HepG2 (cell line): ENCODE data around the gene VAMP5. TPM values are rescaled to one million over a fixed set of nuclear protein-coding genes. Genes with fewer than 3 reads are reported as not detected.

Experiments
- CBX1 ChIP-seq: IDR thresholded peaks from one replicate; pipeline ENCODE4 v1.6.1; 2016; ENCODE audit warnings: antibody characterized with exemption, low read depth
- FOSL1 ChIP-seq: sonication (generic); formaldehyde crosslinking; IDR thresholded peaks from 2 replicates; pipeline ENCODE4 v1.9.0; 2021; ENCODE audit warnings: missing genetic modification reagents, borderline replicate concordance
- FOXA1 ChIP-seq, 2 experiments: fragments of 450-650 bp in 1 of 2; sonication (generic) in 1 of 2; formaldehyde crosslinking in 1 of 2; IDR thresholded peaks; 2 replicates each; pipeline versions ENCODE4 v1.4.0 to v1.6.1; 2016 to 2020; ENCODE audit warnings: missing genetic modification reagents in 1 of 2
- GABPB1 ChIP-seq: IDR thresholded peaks from 2 replicates; pipeline ENCODE4 v1.6.1; 2016; ENCODE audit warnings: mild to moderate bottlenecking, missing genetic modification reagents, moderate library complexity, missing compliant biosample characterization
- ISX ChIP-seq: sonication (generic); formaldehyde crosslinking; conservative IDR thresholded peaks from 2 replicates; pipeline ENCODE4 v1.5.0; 2020; ENCODE audit warnings: missing genetic modification reagents
- KDM1A ChIP-seq: IDR thresholded peaks from 2 replicates; pipeline ENCODE4 v1.6.1; 2016; ENCODE audit warnings: missing compliant biosample characterization
- KDM2A ChIP-seq: sonication (generic); formaldehyde crosslinking; IDR thresholded peaks from 2 replicates; pipeline ENCODE4 v1.4.0; 2020; ENCODE audit warnings: low read depth, missing genetic modification reagents, borderline replicate concordance
- MAFK ChIP-seq, 2 experiments: IDR thresholded peaks in 1 of 2; conservative IDR thresholded peaks in 1 of 2; 2 replicates each; pipeline ENCODE4 v1.6.1; 2011; ENCODE audit warnings: improper control_type of control experiment in 2 of 2, low read length in 2 of 2
- MXD4 ChIP-seq: IDR thresholded peaks from 2 replicates; pipeline ENCODE4 v1.6.1; 2016; ENCODE audit warnings: mild to moderate bottlenecking, missing biosample characterization, missing genetic modification reagents
- NONO ChIP-seq, 2 experiments: fragments of 450-650 bp in 1 of 2; sonication (generic) in 1 of 2; formaldehyde crosslinking in 1 of 2; IDR thresholded peaks in 1 of 2; conservative IDR thresholded peaks in 1 of 2; 2 replicates each; pipeline versions ENCODE4 v1.6.1 to v1.8.0; 2017 to 2022; ENCODE audit warnings: mild to moderate bottlenecking in 1 of 2, missing genetic modification reagents in 1 of 2, moderate library complexity in 1 of 2
- POGZ ChIP-seq: sonication (generic); formaldehyde crosslinking; IDR thresholded peaks from 2 replicates; pipeline ENCODE4 v1.4.0; 2020; ENCODE audit warnings: mild to moderate bottlenecking, missing genetic modification reagents
- TBP ChIP-seq: sonication (generic); formaldehyde crosslinking; IDR thresholded peaks from 2 replicates; pipeline ENCODE4 v1.5.0; 2020; ENCODE audit warnings: missing genetic modification reagents
- TEAD3 ChIP-seq: optimal IDR thresholded peaks from 2 replicates; pipeline ENCODE3; 2016; ENCODE audit warnings: borderline replicate concordance
- ZNF10 ChIP-seq: sonication (generic); formaldehyde crosslinking; IDR thresholded peaks from 2 replicates; pipeline ENCODE4 v1.4.0; 2020; ENCODE audit warnings: mild to moderate bottlenecking, low read depth, missing genetic modification reagents, borderline replicate concordance
- ZNF367 ChIP-seq: sonication (generic); formaldehyde crosslinking; IDR thresholded peaks from 2 replicates; pipeline ENCODE4 v1.4.0; 2020; ENCODE audit warnings: missing genetic modification reagents, borderline replicate concordance
- ZNF44 ChIP-seq: sonication (generic); formaldehyde crosslinking; IDR thresholded peaks from 2 replicates; pipeline ENCODE4 v1.5.1; 2020; ENCODE audit warnings: mild to moderate bottlenecking, missing genetic modification reagents
- ZNF543 ChIP-seq: sonication (generic); formaldehyde crosslinking; IDR thresholded peaks from 2 replicates; pipeline ENCODE4 v1.4.0; 2020; ENCODE audit warnings: mild to moderate bottlenecking, missing genetic modification reagents
- ZNF556 ChIP-seq: sonication (generic); formaldehyde crosslinking; IDR thresholded peaks from 2 replicates; pipeline ENCODE4 v1.4.0; 2020; ENCODE audit warnings: mild to moderate bottlenecking, missing genetic modification reagents, borderline replicate concordance
- ZNF577 ChIP-seq: sonication (generic); formaldehyde crosslinking; IDR thresholded peaks from 2 replicates; pipeline ENCODE4 v1.4.0; 2020; ENCODE audit warnings: mild to moderate bottlenecking, low read depth, missing genetic modification reagents, borderline replicate concordance
- ZNF775 ChIP-seq: sonication (generic); formaldehyde crosslinking; IDR thresholded peaks from 2 replicates; pipeline ENCODE4 v1.4.0; 2020; ENCODE audit warnings: missing genetic modification reagents, mild to moderate bottlenecking, moderate library complexity, borderline replicate concordance
- ZNF788 ChIP-seq: sonication (generic); formaldehyde crosslinking; IDR thresholded peaks from 2 replicates; pipeline ENCODE4 v1.5.0; 2020; ENCODE audit warnings: mild to moderate bottlenecking, missing genetic modification reagents, borderline replicate concordance
- polyA plus RNA-seq, 8 experiments: library from polyadenylated mRNA; depleted of rRNA in 3 of 8; stranded (reverse) in 7 of 8; unstranded in 1 of 8; fragments of >200 nt; fragmentation: Illumina TruSeq in 4 of 8; extraction: Trizol in 4 of 8; gene quantifications; 2 replicates each; pipeline versions ENCODE4 v1.2.1 to v1.2.3, GENCODE V29; 2011 to 2016; ENCODE audit warnings: low read depth in 4 of 8, missing spikeins in 1 of 8, mixed read lengths in 1 of 8; ENCODE audit not compliant: insufficient read depth in 1 of 8
- total RNA-seq, 5 experiments: library from RNA; depleted of rRNA; stranded (reverse); fragments of >200 nt; fragmentation: Illumina TruSeq; extraction: Trizol; gene quantifications; 2 replicates each; pipeline ENCODE4 v1.2.3, GENCODE V29; 2016; ENCODE audit warnings: low read depth in 1 of 5
- TF ChIP-seq, protein P1 (sequence below): sonication (generic); formaldehyde crosslinking; IDR thresholded peaks from 2 replicates; pipeline ENCODE4 v1.4.0; 2020; ENCODE audit warnings: missing genetic modification reagents
- TF ChIP-seq, protein P2 (sequence below): sonication (generic); formaldehyde crosslinking; IDR thresholded peaks from 2 replicates; pipeline ENCODE4 v1.4.0; 2020; ENCODE audit warnings: missing genetic modification reagents
- TF ChIP-seq, protein P3 (sequence below): sonication (generic); formaldehyde crosslinking; IDR thresholded peaks from 2 replicates; pipeline ENCODE4 v1.4.0; 2020; ENCODE audit warnings: mild to moderate bottlenecking, low read depth, missing genetic modification reagents

The VAMP5 gene
- total and polyA plus RNA-seq, 2 of the 13 experiments (the other 11 are each of a cell fraction or from before 2014, with no cell fraction given): 7.2 to 56.7 TPM

DNA sequence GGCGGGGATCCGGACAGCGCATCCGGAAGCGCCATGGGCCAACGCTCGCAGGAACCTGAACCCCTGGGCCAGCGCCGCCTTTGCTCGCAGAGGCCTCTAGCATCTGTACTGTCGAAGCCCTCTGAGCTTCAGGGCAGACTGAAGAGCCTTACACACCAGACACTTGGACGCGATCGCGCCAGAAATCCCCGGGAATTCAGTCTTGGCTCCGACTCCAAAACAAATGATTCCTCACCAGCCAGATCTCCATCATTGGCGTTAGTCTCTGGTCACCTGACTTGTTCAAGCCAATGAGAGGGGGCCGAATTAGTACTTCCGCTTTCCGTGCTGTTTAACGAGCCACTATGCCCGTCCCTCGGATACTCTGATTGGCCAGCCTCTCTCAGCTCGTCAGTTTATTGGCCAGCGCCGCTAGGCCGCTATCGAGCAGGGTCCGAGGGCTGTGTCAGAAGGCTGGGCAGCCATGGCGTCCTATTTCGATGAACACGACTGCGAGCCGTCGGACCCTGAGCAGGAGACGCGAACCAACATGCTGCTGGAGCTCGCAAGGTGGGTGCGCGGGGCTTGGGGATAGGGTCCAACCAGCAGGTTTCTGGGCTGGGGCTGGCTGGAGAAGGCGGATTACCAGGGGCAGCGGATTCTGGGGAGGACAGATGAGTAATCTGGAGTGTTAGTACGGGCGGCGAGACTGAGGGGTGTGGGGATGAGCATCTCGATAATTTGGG lies 11.2 kb downstream of the VAMP5 start, which contains the start of gene RNF181 (continued):
- TF ChIP-seq, protein P1, sequence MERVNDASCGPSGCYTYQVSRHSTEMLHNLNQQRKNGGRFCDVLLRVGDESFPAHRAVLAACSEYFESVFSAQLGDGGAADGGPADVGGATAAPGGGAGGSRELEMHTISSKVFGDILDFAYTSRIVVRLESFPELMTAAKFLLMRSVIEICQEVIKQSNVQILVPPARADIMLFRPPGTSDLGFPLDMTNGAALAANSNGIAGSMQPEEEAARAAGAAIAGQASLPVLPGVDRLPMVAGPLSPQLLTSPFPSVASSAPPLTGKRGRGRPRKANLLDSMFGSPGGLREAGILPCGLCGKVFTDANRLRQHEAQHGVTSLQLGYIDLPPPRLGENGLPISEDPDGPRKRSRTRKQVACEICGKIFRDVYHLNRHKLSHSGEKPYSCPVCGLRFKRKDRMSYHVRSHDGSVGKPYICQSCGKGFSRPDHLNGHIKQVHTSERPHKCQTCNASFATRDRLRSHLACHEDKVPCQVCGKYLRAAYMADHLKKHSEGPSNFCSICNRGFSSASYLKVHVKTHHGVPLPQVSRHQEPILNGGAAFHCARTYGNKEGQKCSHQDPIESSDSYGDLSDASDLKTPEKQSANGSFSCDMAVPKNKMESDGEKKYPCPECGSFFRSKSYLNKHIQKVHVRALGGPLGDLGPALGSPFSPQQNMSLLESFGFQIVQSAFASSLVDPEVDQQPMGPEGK (CRISPR knock-in tag): no peak
- TF ChIP-seq FOXA1 (IDR thresholded peaks at IDR 0.05) (no peak), FOXA1 (CRISPR knock-in tag; IDR thresholded peaks at IDR 0.05) (peak; percentile 53), ZNF367 (CRISPR knock-in tag) (0 out of 2 replicates have a peak, but pooled peaks have one; percentile 23), ISX (CRISPR knock-in tag) (0 out of 2 replicates have a peak, but pooled peaks have one; percentile 23), ZNF577 (CRISPR knock-in tag) (no peak), ZNF44 (CRISPR knock-in tag) (0 out of 2 replicates have a peak, but pooled peaks have one; percentile 8), POGZ (CRISPR knock-in tag) (peak; percentile 65; the same call in 1 of the 2 replicates), FOSL1 (CRISPR knock-in tag) (no peak), CBX1 (peak; percentile 29), KDM2A (peak; percentile 99), KDM1A (CRISPR knock-in tag) (no peak), GABPB1 (CRISPR knock-in tag) (peak; percentile 86), ZNF775 (no peak), MAFK (conservative IDR thresholded peaks at IDR 0.05 in 1 of 2, IDR thresholded peaks at IDR 0.05 in 1 of 2; ENCODE audit: low read length in 2 of 2) (no peak), MXD4 (CRISPR knock-in tag) (peak; percentile 62; the same call in 1 of the 2 replicates), TEAD3 (CRISPR knock-in tag) (peak; percentile 29), ZNF556 (CRISPR knock-in tag) (0 out of 2 replicates have a peak, but pooled peaks have one; percentile 52), ZNF10 (CRISPR knock-in tag) (no peak), ZNF543 (no peak; the same call in 1 of the 2 replicates), ZNF788 (CRISPR knock-in tag) (peak; percentile 84; the same call in 1 of the 2 replicates), TBP (CRISPR knock-in tag) (no peak), NONO (IDR thresholded peaks at IDR 0.05) (no peak), NONO (CRISPR knock-in tag; conservative IDR thresholded peaks at IDR 0.05) (peak; percentile 80)
- TF ChIP-seq, protein P2, sequence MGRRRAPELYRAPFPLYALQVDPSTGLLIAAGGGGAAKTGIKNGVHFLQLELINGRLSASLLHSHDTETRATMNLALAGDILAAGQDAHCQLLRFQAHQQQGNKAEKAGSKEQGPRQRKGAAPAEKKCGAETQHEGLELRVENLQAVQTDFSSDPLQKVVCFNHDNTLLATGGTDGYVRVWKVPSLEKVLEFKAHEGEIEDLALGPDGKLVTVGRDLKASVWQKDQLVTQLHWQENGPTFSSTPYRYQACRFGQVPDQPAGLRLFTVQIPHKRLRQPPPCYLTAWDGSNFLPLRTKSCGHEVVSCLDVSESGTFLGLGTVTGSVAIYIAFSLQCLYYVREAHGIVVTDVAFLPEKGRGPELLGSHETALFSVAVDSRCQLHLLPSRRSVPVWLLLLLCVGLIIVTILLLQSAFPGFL: no peak
- TF ChIP-seq, protein P3, sequence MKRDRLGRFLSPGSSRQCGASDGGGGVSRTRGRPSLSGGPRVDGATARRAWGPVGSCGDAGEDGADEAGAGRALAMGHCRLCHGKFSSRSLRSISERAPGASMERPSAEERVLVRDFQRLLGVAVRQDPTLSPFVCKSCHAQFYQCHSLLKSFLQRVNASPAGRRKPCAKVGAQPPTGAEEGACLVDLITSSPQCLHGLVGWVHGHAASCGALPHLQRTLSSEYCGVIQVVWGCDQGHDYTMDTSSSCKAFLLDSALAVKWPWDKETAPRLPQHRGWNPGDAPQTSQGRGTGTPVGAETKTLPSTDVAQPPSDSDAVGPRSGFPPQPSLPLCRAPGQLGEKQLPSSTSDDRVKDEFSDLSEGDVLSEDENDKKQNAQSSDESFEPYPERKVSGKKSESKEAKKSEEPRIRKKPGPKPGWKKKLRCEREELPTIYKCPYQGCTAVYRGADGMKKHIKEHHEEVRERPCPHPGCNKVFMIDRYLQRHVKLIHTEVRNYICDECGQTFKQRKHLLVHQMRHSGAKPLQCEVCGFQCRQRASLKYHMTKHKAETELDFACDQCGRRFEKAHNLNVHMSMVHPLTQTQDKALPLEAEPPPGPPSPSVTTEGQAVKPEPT: peak; percentile 93
